Gastroesophageal sphincter (tissue), 4 donors: ENCODE data around the gene COTL1. TPM values are rescaled to one million over a fixed set of nuclear protein-coding genes. Genes with fewer than 3 reads are reported as not detected.

ENCODE experiments used
- ATAC-seq: fragments of 150-250 bp; one replicate; pipeline ENCODE4 v1.9.1; 2016; ENCODE audit warnings: mild to moderate bottlenecking, moderate library complexity
- H3K27ac ChIP-seq, 4 donors: fragments of 200-600 bp; sonication (generic) in 3 of 4; 1 replicate in 3 of 4; 2 replicates in 1 of 4; pipeline ENCODE4 v1.5.1; 2016 to 2019
- H3K27me3 ChIP-seq: fragments of 200-600 bp; sonication (generic); one replicate; pipeline ENCODE4 v1.5.1; 2019
- H3K36me3 ChIP-seq, 2 donors: fragments of 200-600 bp; sonication (generic); one replicate each; pipeline ENCODE4 v1.5.1; 2019; ENCODE audit warnings: control low read depth in 1 of 2
- H3K4me1 ChIP-seq, 3 donors: fragments of 200-600 bp; sonication (generic); 1 replicate in 2 of 3; 2 replicates in 1 of 3; pipeline ENCODE4 v1.5.1; 2016 to 2019; ENCODE audit warnings: control low read depth in 2 of 3
- H3K4me3 ChIP-seq, 2 donors: fragments of 200-600 bp; sonication (generic); one replicate each; pipeline ENCODE4 v1.5.1; 2019; ENCODE audit warnings: mild to moderate bottlenecking in 1 of 2, moderate library complexity in 1 of 2
- H3K9me3 ChIP-seq, 3 donors: fragments of 200-600 bp; sonication (generic); one replicate each; pipeline ENCODE4 v1.5.1; 2017 to 2019; ENCODE audit warnings: control low read depth in 2 of 3
- EP300 ChIP-seq: sonication (generic); formaldehyde crosslinking; IDR thresholded peaks from one replicate; pipeline ENCODE4 v1.6.1; 2017; ENCODE audit warnings: antibody characterized with exemption, mild to moderate bottlenecking
- POLR2A ChIP-seq, 2 donors: fragments of 450-650 bp; IDR thresholded peaks; one replicate each; pipeline ENCODE4 v1.6.1; 2017; ENCODE audit warnings: antibody characterized with exemption in 2 of 2, mild to moderate bottlenecking in 2 of 2, moderate library complexity in 1 of 2
- POLR2AphosphoS5 ChIP-seq: sonication (generic); formaldehyde crosslinking; IDR thresholded peaks from one replicate; pipeline ENCODE4 v1.6.1; 2017; ENCODE audit warnings: antibody characterized with exemption
- WGBS, 2 donors: methylation state at CpG; one replicate each; pipeline ENCODE4 v1.1.5; 2018; ENCODE audit warnings: low coverage in 1 of 2; 5-methylcytosine and 5-hydroxymethylcytosine counted together
- total RNA-seq, 4 donors: library from RNA; depleted of rRNA; stranded (reverse); fragments of >200 nt; gene quantifications; one replicate each; pipeline ENCODE4 v1.1.0, GENCODE V29; 2016
- TF ChIP-seq, protein P1 (sequence below), 4 experiments: fragments of 200-600 bp in 2 of 4; fragments of 450-650 bp in 2 of 4; sonication (generic) in 1 of 4; IDR thresholded peaks; one replicate each; pipeline ENCODE4 v1.5.1; 2017 to 2019; ENCODE audit warnings: antibody characterized with exemption in 4 of 4, mild to moderate bottlenecking in 2 of 4, moderate library complexity in 2 of 4

The COTL1 gene
- total RNA-seq, 4 donors from 2014 or later, result 13.1 to 46.2 (median 37.3) TPM

DNA sequence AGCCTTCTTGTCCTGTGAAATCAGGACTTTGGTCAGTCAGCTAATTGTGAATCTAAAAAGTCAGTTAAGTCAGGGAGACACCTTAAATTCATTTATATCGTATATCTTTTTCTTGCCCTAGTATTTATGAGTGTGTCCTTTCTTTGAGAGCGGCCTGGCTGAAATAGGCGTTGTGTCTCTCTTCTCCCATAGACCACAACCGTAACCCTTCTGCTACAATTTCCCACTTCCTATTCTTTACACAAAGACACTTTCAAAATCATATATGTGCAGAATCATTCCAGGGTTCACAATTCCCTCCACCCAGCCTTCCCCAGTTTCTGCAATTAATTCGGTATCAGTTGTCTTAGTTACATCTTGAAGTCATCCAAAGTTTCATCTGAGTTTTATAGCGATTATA lies 14.0 kb upstream of the COTL1 start:
- Histone ChIP-seq H3K27ac (no peak overlapping the region), H3K4me1 (peaks cover 0 to 5% (median 0%) of the 10 kb centered on the region in 3 donors), H3K36me3 (no peaks in the 10 kb centered on the region), H3K27me3 (no peaks in the 10 kb centered on the region), H3K4me3 (no peak overlapping the region), H3K9me3 (no peaks in the 10 kb centered on the region)
- TF ChIP-seq POLR2AphosphoS5 (no peak), POLR2A (IDR thresholded peaks at IDR 0.05) (no peak), EP300 (no peak)
- TF ChIP-seq, protein P1, sequence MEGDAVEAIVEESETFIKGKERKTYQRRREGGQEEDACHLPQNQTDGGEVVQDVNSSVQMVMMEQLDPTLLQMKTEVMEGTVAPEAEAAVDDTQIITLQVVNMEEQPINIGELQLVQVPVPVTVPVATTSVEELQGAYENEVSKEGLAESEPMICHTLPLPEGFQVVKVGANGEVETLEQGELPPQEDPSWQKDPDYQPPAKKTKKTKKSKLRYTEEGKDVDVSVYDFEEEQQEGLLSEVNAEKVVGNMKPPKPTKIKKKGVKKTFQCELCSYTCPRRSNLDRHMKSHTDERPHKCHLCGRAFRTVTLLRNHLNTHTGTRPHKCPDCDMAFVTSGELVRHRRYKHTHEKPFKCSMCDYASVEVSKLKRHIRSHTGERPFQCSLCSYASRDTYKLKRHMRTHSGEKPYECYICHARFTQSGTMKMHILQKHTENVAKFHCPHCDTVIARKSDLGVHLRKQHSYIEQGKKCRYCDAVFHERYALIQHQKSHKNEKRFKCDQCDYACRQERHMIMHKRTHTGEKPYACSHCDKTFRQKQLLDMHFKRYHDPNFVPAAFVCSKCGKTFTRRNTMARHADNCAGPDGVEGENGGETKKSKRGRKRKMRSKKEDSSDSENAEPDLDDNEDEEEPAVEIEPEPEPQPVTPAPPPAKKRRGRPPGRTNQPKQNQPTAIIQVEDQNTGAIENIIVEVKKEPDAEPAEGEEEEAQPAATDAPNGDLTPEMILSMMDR (IDR thresholded peaks at IDR 0.05), result no peak
- no peak for ATAC-seq
- 81 to 94% methylated on average over 6 of the region's 6 CpGs for WGBS, 2 donors

DNA sequence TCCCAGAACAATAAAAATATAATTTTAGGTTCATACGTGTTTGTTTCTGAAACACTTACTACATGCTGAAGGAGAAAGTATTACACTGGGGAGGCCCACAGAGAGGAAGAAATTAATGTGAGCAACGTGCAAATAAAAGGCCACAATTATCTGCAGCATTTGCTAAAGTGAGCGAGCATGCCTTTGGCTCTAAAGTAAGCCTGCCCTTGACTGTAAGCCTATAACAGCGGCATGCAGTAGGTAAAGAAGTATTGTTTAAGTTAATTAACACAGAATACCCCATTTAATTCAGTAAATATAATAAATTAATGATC lies 13.2 kb upstream of the COTL1 start:
- WGBS, 2 donors, result 89 to 100% methylated on average over 2 to 4 of the region's 4 CpGs
- no peak for ATAC-seq
- no peaks in the 10 kb centered on the region for H3K36me3 ChIP-seq
- H3K27me3 ChIP-seq, result no peaks in the 10 kb centered on the region
- H3K4me3 ChIP-seq, result no peak overlapping the region
- H3K9me3 ChIP-seq, result no peaks in the 10 kb centered on the region
- H3K4me1 ChIP-seq, result peaks cover 0 to 5% (median 0%) of the 10 kb centered on the region in 3 donors
- TF ChIP-seq, protein P1 (IDR thresholded peaks at IDR 0.05), result no peak
- TF ChIP-seq POLR2AphosphoS5 (no peak), POLR2A (IDR thresholded peaks at IDR 0.05) (no peak)
- no peak overlapping the region for H3K27ac ChIP-seq

DNA sequence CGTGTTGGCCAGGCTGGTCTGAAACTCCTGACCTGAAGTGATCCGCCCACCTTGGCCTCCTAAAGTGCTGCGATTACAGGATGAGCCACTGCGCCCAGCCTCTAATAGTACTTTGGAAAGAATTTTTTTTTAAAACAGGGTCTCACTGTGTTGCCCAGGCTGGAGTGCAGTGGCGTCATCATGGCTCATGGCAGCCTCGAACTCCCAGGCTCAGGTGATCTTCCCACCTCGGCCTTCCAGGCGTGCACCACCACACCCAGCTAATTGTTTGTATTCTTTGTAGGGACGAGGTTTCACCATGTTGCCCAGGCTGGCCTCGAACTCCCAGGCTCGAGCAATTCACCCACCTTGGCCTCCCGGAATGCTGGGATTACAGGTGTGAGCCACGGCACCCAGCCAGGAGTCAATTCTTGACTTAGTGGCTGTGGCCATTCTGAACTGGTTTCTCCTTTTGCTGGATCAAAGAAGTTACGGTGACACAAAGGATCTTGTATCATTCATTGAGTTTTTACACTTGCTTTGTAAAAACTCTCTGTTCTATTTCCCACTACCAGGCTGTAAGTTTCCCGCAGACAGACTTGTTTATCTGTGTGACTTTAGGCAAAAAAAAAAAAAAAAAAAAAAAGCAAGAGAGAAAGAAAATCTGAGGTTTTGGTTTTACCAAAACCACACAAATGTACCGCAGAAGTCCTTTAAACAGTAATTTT lies 12.7 kb upstream of the COTL1 start:
- 91 to 97% methylated on average over 6 to 7 of the region's 16 CpGs for WGBS, 2 donors
- no peak overlapping the region for H3K4me3 ChIP-seq
- ATAC-seq, result no peak

DNA sequence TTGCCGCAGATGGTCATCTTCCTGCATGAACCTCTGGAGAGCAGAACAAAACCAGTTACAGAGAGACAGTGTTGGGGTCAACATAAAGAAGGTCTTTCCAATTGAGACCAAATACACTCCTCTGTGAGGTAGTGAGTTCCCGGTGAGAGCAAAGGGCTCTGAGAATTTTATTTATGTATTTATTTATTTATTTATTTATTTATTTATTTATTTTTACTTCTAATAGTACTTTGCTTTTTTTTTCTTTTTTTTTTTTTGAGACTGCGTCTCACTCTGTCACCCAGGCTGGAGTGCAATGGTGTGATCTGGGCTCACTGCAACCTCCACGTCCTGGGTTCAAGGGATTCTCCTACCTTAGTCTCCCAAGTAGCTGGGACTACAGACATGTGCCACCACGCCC lies 12.1 kb upstream of the COTL1 start:
- 92 to 100% methylated on average over 3 to 5 of the region's 5 CpGs for WGBS, 2 donors
- no peak for ATAC-seq
- Histone ChIP-seq H3K27ac (no peak overlapping the region), H3K36me3 (no peaks in the 10 kb centered on the region), H3K4me3 (no peak overlapping the region), H3K4me1 (no peaks in the 10 kb centered on the region), H3K27me3 (no peaks in the 10 kb centered on the region), H3K9me3 (no peaks in the 10 kb centered on the region)
- TF ChIP-seq EP300, result no peak
- no peak for TF ChIP-seq POLR2AphosphoS5
- TF ChIP-seq, protein P1 (IDR thresholded peaks at IDR 0.05), result no peak
- no peak for TF ChIP-seq POLR2A (IDR thresholded peaks at IDR 0.05)

More for the DNA sequence above, 12.7 kb upstream of the COTL1 start:
- Histone ChIP-seq H3K36me3 (no peaks in the 10 kb centered on the region), H3K4me1 (peaks cover 0 to 1% (median 0%) of the 10 kb centered on the region in 3 donors), H3K27me3 (no peaks in the 10 kb centered on the region), H3K9me3 (no peaks in the 10 kb centered on the region), H3K27ac (no peak overlapping the region)
- TF ChIP-seq EP300 (no peak), POLR2AphosphoS5 (no peak), POLR2A (IDR thresholded peaks at IDR 0.05) (no peak)
- TF ChIP-seq, protein P1 (IDR thresholded peaks at IDR 0.05), result no peak

DNA sequence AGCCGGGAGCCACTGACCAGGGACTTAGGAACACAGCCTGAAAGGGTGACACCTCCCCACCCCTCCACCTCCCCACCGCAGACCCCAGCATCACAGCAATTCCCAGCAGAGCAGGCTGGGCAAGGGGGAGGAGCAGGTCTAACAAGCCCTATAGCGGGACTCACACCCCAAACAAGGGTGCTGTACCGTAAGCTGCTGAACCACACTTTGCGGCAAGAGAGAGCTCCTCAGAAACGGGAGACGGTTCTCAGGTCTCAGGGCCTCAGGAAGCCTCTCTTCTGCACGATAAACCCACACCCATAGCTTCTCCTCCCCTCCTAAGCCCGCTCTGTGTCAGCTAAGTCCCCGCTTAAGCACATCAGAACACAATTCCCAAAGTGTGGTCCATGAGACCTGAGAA lies 11.7 kb upstream of the COTL1 start:
- no peaks in the 10 kb centered on the region for H3K27me3 ChIP-seq
- H3K27ac ChIP-seq, result no peak overlapping the region
- H3K4me1 ChIP-seq, result no peaks in the 10 kb centered on the region
- H3K36me3 ChIP-seq, result no peaks in the 10 kb centered on the region
- no peak overlapping the region for H3K4me3 ChIP-seq
- ATAC-seq, result no peak
- H3K9me3 ChIP-seq, result no peaks in the 10 kb centered on the region
- TF ChIP-seq EP300 (no peak), POLR2AphosphoS5 (no peak), POLR2A (IDR thresholded peaks at IDR 0.05) (no peak)
- TF ChIP-seq, protein P1 (IDR thresholded peaks at IDR 0.05), result no peak
- 53 to 87% methylated on average over 2 to 3 of the region's 10 CpGs for WGBS, 2 donors
